HepG2 (cell line): ENCODE results near the gene ALOX12. TPM values are rescaled to one million over a fixed set of nuclear protein-coding genes. Genes with fewer than 3 reads are reported as not detected.

Experiments
- CREB1 ChIP-seq, 2 experiments: fragments of 450-650 bp in 1 of 2; IDR thresholded peaks; 2 replicates each; pipeline ENCODE4 v1.6.1; 2016 to 2017; ENCODE audit warnings: control low read depth in 1 of 2, mild to moderate bottlenecking in 1 of 2, missing compliant biosample characterization in 1 of 2, missing genetic modification characterization in 1 of 2
- DBP ChIP-seq: sonication (generic); formaldehyde crosslinking; IDR thresholded peaks from 2 replicates; pipeline ENCODE4 v1.4.0; 2020; ENCODE audit warnings: missing genetic modification reagents; ENCODE audit errors: not compliant biosample characterization
- EZH2 ChIP-seq: conservative IDR thresholded peaks from 2 replicates; pipeline ENCODE4 v1.6.1; 2012; ENCODE audit warnings: mild to moderate bottlenecking, low read depth, low read length, moderate library complexity
- HDAC6 ChIP-seq: fragments of 200-600 bp; sonication (generic); IDR thresholded peaks from 2 replicates; pipeline ENCODE4 v1.7.0; 2017; ENCODE audit warnings: mild to moderate bottlenecking, antibody characterized with exemption, low read length, low read depth
- HNF4G ChIP-seq, 2 experiments: sonication (generic) in 1 of 2; formaldehyde crosslinking in 1 of 2; IDR thresholded peaks; 2 replicates each; pipeline versions ENCODE4 v1.4.0 to v1.6.1; 2011 to 2020; ENCODE audit warnings: borderline replicate concordance in 2 of 2, low read depth in 2 of 2, mild to moderate bottlenecking in 2 of 2, low read length in 1 of 2, missing genetic modification reagents in 1 of 2, moderate library complexity in 1 of 2
- KDM6A ChIP-seq: IDR thresholded peaks from 2 replicates; pipeline ENCODE4 v1.6.1; 2016; ENCODE audit warnings: low read depth
- MZF1 ChIP-seq: sonication (generic); formaldehyde crosslinking; IDR thresholded peaks from 2 replicates; pipeline ENCODE4 v1.8.1; 2023; ENCODE audit warnings: mild to moderate bottlenecking, missing genetic modification reagents, borderline replicate concordance
- NCOA2 ChIP-seq: sonication (generic); formaldehyde crosslinking; IDR thresholded peaks from 2 replicates; pipeline ENCODE4 v1.8.0; 2022; ENCODE audit warnings: inconsistent platforms
- POLR2AphosphoS2 ChIP-seq: IDR thresholded peaks from 2 replicates; pipeline ENCODE4 v1.6.1; 2011; ENCODE audit warnings: low read depth, low read length, improper control_type of control experiment
- U2AF1 ChIP-seq: fragments of 200-400 bp; formaldehyde crosslinking; optimal IDR thresholded peaks from 2 replicates; pipeline ENCODE3; 2017; ENCODE audit warnings: mild to moderate bottlenecking, low read depth, low read length
- ZBTB2 ChIP-seq: sonication (generic); formaldehyde crosslinking; IDR thresholded peaks from 2 replicates; pipeline ENCODE4 v1.8.0; 2022; ENCODE audit warnings: low read depth, missing genetic modification reagents
- ZBTB3 ChIP-seq: sonication (generic); formaldehyde crosslinking; IDR thresholded peaks from 2 replicates; pipeline ENCODE4 v1.4.0; 2020; ENCODE audit warnings: low read depth, mild to moderate bottlenecking, moderate library complexity, missing genetic modification reagents, borderline replicate concordance
- ZBTB8A ChIP-seq: sonication (generic); formaldehyde crosslinking; IDR thresholded peaks from 2 replicates; pipeline ENCODE4 v1.4.0; 2020; ENCODE audit warnings: mild to moderate bottlenecking, low read depth, missing genetic modification reagents, borderline replicate concordance
- ZFY ChIP-seq: sonication (generic); formaldehyde crosslinking; IDR thresholded peaks from 2 replicates; pipeline ENCODE4 v1.4.0; 2020; ENCODE audit warnings: missing genetic modification reagents
- ZKSCAN1 ChIP-seq: fragments of 150-350 bp; IDR thresholded peaks from 2 replicates; pipeline ENCODE4 v1.6.1; 2014; ENCODE audit warnings: low read length
- ZMYM3 ChIP-seq: sonication (generic); formaldehyde crosslinking; IDR thresholded peaks from 2 replicates; pipeline ENCODE4 v1.5.1; 2020; ENCODE audit warnings: mild to moderate bottlenecking, missing genetic modification reagents
- ZNF138 ChIP-seq: sonication (generic); formaldehyde crosslinking; IDR thresholded peaks from 2 replicates; pipeline ENCODE4 v1.5.0; 2020; ENCODE audit warnings: mild to moderate bottlenecking, low read depth, missing genetic modification reagents
- ZNF225 ChIP-seq: sonication (generic); formaldehyde crosslinking; IDR thresholded peaks from 2 replicates; pipeline ENCODE4 v1.4.0; 2020; ENCODE audit warnings: mild to moderate bottlenecking, missing genetic modification reagents
- ZNF232 ChIP-seq: sonication (generic); formaldehyde crosslinking; IDR thresholded peaks from 2 replicates; pipeline ENCODE4 v1.4.0; 2020; ENCODE audit warnings: missing genetic modification reagents, borderline replicate concordance
- ZNF253 ChIP-seq: sonication (generic); formaldehyde crosslinking; IDR thresholded peaks from 2 replicates; pipeline ENCODE4 v1.8.0; 2022; ENCODE audit warnings: mild to moderate bottlenecking, missing genetic modification reagents, borderline replicate concordance
- ZNF644 ChIP-seq: IDR thresholded peaks from 2 replicates; pipeline ENCODE4 v1.6.1; 2016; ENCODE audit warnings: low read depth
- ZSCAN22 ChIP-seq: sonication (generic); formaldehyde crosslinking; IDR thresholded peaks from 2 replicates; pipeline ENCODE4 v1.4.0; 2020; ENCODE audit warnings: mild to moderate bottlenecking, missing genetic modification reagents
- polyA plus RNA-seq, 8 experiments: library from polyadenylated mRNA; depleted of rRNA in 3 of 8; stranded (reverse) in 7 of 8; unstranded in 1 of 8; fragments of >200 nt; fragmentation: Illumina TruSeq in 4 of 8; extraction: Trizol in 4 of 8; gene quantifications; 2 replicates each; pipeline versions ENCODE4 v1.2.1 to v1.2.3, GENCODE V29; 2011 to 2016; ENCODE audit warnings: low read depth in 4 of 8, missing spikeins in 1 of 8, mixed read lengths in 1 of 8; ENCODE audit not compliant: insufficient read depth in 1 of 8
- total RNA-seq, 5 experiments: library from RNA; depleted of rRNA; stranded (reverse); fragments of >200 nt; fragmentation: Illumina TruSeq; extraction: Trizol; gene quantifications; 2 replicates each; pipeline ENCODE4 v1.2.3, GENCODE V29; 2016; ENCODE audit warnings: low read depth in 1 of 5
- TF ChIP-seq, protein P1 (sequence below): sonication (generic); formaldehyde crosslinking; IDR thresholded peaks from 2 replicates; pipeline ENCODE4 v1.5.0; 2020; ENCODE audit warnings: mild to moderate bottlenecking, missing genetic modification reagents

The ALOX12 gene
- total and polyA plus RNA-seq, 2 of the 13 experiments (the other 11 are each of a cell fraction or from before 2014, with no cell fraction given), result not detected

- no peak for TF ChIP-seq HNF4G (IDR thresholded peaks at IDR 0.05; ENCODE audit: borderline replicate concordance, low read depth, low read length)
- TF ChIP-seq HNF4G (CRISPR knock-in tag; IDR thresholded peaks at IDR 0.05; ENCODE audit: borderline replicate concordance, low read depth), result 0 out of 2 replicates have a peak, but pooled peaks have one; percentile 33
- TF ChIP-seq ZKSCAN1, result no peak
- TF ChIP-seq DBP (CRISPR knock-in tag), result no peak
- TF ChIP-seq NCOA2 (CRISPR knock-in tag), result no peak; the same call in 1 of the 2 replicates
- TF ChIP-seq U2AF1, result peak; percentile 35
- no peak for TF ChIP-seq ZBTB3 (CRISPR knock-in tag)
- no peak for TF ChIP-seq KDM6A
- no peak for TF ChIP-seq ZSCAN22
- TF ChIP-seq ZNF138 (CRISPR knock-in tag), result peak; percentile 74
- 0 out of 2 replicates have a peak, but pooled peaks have one; percentile 33 for TF ChIP-seq ZNF253
- no peak for TF ChIP-seq ZNF232
- no peak for TF ChIP-seq MZF1 (CRISPR knock-in tag)
- no peak for TF ChIP-seq HDAC6
- TF ChIP-seq ZFY, result 0 out of 2 replicates have a peak, but pooled peaks have one; percentile 51
- TF ChIP-seq ZBTB8A, result no peak
- no peak for TF ChIP-seq EZH2
- no peak; the same call in 1 of the 2 replicates for TF ChIP-seq ZMYM3 (CRISPR knock-in tag)
- TF ChIP-seq, protein P1, sequence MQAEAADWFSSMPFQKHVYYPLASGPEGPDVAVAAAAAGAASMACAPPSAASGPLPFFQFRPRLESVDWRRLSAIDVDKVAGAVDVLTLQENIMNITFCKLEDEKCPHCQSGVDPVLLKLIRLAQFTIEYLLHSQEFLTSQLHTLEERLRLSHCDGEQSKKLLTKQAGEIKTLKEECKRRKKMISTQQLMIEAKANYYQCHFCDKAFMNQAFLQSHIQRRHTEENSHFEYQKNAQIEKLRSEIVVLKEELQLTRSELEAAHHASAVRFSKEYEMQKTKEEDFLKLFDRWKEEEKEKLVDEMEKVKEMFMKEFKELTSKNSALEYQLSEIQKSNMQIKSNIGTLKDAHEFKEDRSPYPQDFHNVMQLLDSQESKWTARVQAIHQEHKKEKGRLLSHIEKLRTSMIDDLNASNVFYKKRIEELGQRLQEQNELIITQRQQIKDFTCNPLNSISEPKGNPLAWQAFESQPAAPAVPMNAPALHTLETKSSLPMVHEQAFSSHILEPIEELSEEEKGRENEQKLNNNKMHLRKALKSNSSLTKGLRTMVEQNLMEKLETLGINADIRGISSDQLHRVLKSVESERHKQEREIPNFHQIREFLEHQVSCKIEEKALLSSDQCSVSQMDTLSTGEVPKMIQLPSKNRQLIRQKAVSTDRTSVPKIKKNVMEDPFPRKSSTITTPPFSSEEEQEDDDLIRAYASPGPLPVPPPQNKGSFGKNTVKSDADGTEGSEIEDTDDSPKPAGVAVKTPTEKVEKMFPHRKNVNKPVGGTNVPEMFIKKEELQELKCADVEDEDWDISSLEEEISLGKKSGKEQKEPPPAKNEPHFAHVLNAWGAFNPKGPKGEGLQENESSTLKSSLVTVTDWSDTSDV (CRISPR knock-in tag), result 0 out of 2 replicates have a peak, but pooled peaks have one; percentile 24
- TF ChIP-seq ZNF225 (CRISPR knock-in tag), result peak; percentile 77
- TF ChIP-seq POLR2AphosphoS2, result no peak
- peak; percentile 96 for TF ChIP-seq CREB1 (IDR thresholded peaks at IDR 0.05)
- TF ChIP-seq CREB1 (CRISPR knock-in tag; IDR thresholded peaks at IDR 0.05), result peak; percentile 67; the same call in 1 of the 2 replicates
- TF ChIP-seq ZNF644, result no peak
- TF ChIP-seq ZBTB2, result peak; percentile 99
Measured at GRCh38 chr17:7014261-7014994, 18.6 kb downstream of the ALOX12 start (continued).
